ENCODE data around the gene KRTAP10-1.
"Not testable (repeated sequence)": the region's sequence is repeated elsewhere in the genome, so short reads cannot be mapped to it uniquely, and the experiment has no call there.

The KRTAP10-1 gene

GRCh38 chr21:44514746-44515358, 25.1 kb downstream of the KRTAP10-1 start:
- DNase-seq, result no peak

DNA sequence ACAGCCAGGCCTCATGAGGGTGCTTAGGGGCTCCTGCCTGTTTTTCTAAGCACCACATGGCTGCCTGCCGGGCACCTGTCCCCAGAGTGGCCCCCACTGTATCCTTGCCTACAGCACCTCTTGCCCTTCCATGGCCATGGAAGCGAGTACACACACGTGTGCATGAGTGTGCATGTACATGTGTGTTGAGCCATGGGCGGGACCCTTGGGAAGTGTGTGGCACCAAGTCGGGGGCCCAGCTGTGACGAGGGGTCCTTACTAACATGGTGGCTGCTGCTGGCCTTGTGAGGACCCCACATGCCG, 25.8 kb downstream of the KRTAP10-1 start:
- DNase-seq, result no peak

GRCh38 chr21:44513389-44514217, 26.4 kb downstream of the KRTAP10-1 start:
- no peak for DNase-seq

DNA sequence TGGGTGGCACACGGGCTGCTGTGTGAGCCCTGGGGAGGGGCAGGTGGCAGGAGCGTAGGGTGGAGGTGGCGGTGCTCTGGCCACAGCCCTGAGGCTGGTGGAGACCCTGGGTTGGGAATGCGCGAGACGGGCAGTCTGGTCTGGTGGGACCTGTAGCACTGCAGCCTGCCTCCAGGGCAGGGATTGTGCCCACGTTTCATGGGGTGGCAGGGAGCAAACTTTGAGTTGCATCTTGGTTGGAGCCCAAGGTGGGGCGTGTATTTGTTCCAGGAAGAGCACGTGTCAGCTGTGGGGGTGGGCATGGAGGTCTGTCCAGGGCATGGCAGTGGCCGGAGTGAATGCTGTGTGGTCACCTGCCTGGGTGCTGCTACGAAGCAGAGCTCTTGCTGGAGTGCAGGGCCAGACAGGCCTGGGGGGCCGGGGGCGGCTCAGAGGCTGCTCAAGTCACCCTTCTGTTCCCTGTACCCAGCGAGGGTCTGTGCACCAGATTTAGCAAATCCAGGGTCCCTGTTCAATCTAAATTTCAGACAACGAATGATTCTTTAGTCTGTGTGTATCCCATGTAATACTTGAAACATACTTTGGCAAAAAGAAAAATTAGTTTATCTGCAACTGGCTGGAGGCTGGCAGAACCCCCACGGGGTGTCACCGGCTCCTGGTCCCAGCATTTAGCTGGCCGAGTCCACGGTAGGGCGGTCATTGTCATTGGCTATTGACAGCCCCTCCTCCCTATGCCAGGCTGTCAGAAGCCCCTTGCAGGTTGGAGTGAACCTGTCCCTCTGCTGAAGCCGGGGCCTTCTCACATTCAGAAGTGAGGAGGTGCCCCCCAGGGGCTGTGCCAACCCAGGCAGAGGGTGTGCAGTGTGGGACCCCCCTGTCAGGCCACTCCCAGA, 27.3 kb downstream of the KRTAP10-1 start:
- DNase-seq, result no peak

DNA sequence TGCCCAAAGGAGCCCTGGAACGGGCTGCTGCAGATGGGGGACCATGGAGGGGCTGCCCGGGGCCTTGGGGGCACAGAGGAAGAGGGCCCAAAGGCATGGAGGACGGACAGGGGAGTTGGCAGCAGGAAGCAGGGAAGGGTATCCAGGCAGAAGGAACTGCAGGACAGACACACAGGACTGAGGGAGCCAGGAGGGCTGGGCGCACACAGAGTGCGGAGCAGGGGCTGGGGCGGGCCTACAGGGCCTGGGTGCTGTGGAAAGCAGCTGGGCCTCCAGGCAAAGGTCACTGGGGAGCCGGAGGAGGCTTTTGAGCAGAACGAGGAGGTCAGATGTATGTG, 28.1 kb downstream of the KRTAP10-1 start:
- DNase-seq, result no peak

DNA sequence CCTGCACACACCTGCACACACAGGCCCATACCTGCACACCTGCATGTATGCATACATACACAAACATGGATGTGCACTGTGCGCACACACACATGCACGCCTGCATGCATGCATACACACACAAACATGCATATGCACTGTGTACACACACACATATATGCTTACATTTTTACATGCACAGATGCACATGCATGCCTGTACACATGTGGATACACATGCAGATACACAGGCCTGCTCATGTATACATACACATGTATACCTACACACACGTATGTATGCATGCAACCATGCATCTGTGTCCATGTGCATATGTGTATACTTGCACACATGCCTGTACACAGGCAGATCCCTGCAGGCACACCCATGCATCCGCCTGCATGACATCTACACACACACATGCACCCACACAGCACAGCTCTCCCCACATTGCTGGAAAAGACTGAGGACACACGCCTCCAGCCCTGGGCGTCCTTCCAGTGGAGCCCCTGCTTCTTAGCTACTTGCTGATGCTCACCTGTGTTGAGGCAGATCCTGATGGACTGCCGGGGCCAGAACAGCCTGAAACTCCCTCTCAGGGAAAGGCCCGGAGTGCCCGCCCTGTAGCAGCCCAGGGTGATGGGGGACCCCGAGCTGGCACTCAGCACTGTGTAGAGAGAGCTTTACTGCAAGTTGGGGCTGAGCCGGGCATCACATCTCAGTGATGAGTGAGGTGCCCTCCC, 28.6 kb downstream of the KRTAP10-1 start:
- DNase-seq, result no peak

- DNase-seq, result peak; percentile 70 to 77 (median 72)
Measured at GRCh38 chr21:44510508-44511218, 29.3 kb downstream of the KRTAP10-1 start.

DNA sequence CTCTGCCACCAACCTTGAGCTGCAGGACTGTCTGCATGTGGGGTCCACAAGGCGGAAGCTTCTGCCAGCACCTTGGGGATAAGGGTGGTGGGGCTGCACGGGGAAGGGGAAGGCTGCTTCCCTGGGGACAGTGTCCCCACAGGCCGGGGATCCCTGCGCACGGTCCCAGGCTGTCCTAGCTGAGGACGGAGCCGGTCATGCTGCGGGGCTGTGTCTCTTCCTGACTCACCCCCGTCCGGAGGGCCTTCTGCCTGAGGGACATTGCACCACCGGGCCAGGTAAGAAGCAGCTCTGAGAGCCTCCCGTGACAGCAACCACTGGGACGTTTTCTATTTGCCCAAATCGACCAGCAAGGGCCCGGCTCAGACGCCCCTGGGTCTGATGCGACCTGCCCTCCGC, 29.9 kb downstream of the KRTAP10-1 start:
- DNase-seq, result no peak

DNA sequence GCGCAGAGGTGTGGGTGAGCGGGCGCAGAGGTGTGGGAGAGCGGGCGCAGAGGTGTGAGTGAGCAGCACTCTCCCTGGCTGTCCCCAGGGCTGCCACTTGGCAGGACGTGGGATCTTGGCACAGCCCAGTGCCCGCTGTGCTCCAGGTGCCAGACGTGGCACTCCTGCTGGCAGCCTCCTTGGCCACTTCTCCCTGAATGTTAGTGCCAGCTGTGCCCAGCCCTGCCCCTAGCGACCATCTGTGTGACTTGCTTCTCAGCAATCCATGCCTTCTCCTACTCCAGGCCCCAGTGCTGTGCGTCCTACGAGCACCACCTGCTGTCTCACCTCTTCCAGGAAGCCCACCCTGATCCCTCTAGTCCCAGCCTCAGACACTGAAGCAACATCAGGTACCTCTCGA, 30.5 kb downstream of the KRTAP10-1 start:
- DNase-seq, result no peak

GRCh38 chr21:44508711-44509445, 31.1 kb downstream of the KRTAP10-1 start:
- no peak for DNase-seq

DNA sequence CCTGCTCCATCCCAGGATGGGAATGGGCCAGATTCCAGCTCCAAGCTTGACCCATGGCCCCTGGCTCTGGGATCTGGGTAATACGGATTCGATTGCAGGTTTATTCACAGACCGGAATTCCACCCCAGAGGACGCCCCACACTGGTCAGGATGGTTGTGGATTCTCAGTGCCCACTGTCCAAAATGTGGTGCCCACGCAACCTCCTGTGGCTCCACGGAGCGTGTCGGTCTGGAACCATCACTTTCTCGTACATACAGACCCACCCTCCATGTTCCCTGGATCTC, 31.6 kb downstream of the KRTAP10-1 start:
- DNase-seq, result no peak

DNA sequence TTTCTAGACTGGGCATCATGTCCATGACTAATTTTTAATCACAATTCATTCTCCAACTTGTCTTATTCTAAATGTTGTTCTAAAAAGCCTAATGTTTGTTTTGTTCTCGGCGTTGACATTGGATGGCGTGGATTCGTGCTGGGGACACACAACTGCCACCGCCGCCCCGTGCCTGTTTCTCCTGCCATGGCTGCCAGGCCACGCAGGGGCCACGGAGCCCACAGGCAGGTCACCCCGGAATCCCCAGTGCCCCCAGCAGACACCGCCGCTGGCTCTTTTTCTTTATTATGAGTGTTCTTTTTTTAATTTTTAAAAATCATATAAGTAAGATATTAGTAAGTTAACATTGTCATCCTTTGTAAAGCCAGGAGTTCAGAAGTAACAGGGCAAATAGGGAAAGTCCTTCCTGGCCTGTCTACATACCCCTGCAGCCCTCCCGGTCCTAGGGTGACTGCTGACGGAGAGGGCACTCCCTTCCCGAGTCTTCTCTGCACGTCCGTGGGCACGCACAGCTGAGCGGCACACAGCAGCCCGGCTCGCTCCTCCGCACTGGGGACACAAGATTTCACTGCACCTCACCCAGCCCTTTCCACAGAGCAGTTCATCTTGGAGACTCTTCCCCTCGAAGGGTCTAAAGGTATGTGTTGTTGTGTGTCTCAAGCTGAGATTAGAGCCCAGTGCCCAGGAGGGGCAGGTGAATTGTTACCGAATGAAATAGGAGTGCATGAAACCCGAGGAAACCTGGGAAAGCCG, 32.1 kb downstream of the KRTAP10-1 start:
- no peak for DNase-seq

DNA sequence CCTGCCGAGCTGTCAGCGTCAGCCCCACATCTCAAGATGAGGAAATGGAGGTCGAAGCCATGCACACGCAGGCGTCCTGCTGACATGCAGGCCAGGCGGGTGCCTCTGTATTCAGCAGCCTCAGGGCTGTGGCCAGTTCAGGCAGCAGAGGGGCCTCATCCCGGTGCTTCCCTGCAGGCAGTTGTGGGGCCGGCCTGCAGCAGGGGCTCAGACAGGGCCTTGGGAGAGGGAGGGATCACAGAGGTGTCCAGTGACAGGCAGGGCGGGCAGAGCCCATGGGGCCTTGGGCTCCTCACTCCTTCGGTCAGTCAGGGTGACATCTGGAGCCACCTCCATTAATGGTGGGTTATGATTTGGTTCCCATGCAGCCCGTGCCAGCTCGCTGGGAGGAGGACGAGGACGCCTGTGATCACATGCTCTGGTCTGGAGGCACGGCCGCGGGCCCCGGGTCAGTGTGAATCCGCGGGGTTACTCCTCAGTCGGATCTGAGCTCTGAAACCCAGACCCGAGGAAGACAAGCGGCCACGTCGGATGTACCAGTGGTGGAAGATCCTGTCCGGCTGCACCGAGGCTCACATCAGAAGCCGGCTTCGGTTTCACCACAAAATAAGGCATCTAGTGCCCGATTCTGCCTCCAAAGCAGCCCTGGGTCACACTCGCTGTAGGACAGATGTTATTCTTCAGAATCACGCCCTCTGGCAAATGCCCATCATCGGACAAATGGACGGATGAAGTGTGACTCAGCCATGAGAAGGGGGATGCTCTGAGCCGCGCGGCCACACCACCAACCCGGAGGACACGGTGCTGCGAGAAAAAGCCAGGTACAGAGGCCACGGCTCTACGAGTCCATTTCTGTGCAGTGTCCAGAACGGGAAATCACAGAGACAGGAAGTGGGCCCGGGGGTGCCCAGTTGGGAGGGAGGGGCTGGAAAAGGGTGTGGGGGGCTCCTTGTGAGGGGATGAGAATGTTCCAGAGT, 33.4 kb downstream of the KRTAP10-1 start:
- no peak for DNase-seq

GRCh38 chr21:44505673-44506278, 34.2 kb downstream of the KRTAP10-1 start:
- no peak for DNase-seq

DNA sequence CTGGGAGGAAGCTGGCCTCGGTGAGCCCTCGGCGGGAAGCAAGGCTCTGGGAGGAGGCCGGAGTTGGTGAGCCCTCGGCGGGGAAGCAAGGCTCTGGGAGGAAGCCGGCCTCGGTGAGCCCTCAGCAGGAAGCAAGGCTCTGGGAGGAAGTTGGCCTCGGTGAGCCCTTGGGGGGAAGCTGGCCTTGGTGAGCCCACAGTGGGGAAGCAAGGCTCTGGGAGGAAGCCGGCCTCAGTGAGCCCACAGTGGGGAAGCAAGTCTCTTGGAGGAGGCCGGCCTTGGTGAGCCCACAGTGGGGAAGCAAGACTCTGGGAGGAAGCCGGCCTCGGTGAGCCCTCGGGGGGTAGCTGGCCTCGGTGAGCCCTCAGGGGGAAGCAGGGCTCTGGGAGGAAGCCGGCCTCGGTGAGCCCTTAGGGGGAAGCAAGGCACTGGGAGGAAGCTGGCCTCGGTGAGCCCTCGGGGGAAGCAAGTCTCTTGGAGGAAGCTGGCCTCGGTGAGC, 36.0 kb downstream of the KRTAP10-1 start:
- no peak for DNase-seq

- DNase-seq, result not testable (repeated sequence)
Measured at GRCh38 chr21:44503006-44503889, 36.7 kb downstream of the KRTAP10-1 start.

DNA sequence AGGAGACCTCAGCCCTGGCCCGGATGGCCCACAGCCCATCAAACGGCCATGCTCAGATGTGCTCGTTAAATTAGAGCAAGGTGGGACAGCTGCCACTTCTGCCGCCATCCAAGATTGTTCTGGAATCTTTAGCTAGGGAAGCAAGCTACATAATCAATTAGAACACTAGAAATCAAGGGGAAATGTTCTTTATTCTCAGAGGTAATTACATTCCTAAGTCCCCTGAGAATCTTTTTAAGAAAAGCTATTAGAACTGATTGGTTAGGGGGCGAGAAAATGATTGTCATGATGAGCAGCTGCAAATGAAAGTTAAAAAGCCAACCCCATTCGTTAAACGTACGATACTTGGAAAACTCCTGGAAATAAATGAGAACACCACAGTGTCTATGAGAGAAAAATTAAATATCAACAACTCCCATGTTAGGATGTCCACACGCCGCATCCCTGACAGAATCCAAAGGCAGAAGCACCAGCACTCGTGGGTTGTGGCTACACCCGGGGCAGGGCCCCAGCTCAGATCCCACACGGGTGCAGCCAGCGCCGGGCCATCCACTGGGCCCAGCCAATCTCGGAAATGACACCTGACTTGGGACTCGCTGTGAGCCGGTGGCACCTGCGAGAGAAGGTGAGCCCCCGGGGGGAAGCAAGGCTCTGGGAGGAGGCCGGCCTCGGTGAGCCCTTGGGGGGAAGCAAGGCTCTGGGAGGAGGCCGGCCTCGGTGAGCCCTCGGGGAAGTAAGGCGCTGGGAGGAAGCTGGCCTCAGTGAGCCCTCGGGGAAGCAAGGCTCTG, 37.6 kb downstream of the KRTAP10-1 start:
- DNase-seq, result no peak
